LNCAP (cell line): ENCODE measurements around the gene SUSD6.

ENCODE experiments used
- CTCF ChIP-seq: fragments of 450-650 bp; IDR thresholded peaks from 2 replicates; pipeline ENCODE4 v1.5.1; 2017; ENCODE audit warnings: mild to moderate bottlenecking

Gene SUSD6

GRCh38 chr14:69610874-69611171 is 573 bp upstream of the SUSD6 start:
- TF ChIP-seq CTCF: no peak

- no peak for TF ChIP-seq CTCF
Observed at GRCh38 chr14:69612014-69612782, 802 bp downstream of the SUSD6 start.

- peak; percentile 60 for TF ChIP-seq CTCF
Observed at GRCh38 chr14:69612783-69613130, 1.4 kb downstream of the SUSD6 start.

GRCh38 chr14:69613312-69614073 is 2.1 kb downstream of the SUSD6 start:
- TF ChIP-seq CTCF: no peak

- no peak for TF ChIP-seq CTCF
Observed at GRCh38 chr14:69614592-69614991, 3.2 kb downstream of the SUSD6 start.

GRCh38 chr14:69615121-69615495 is 3.7 kb downstream of the SUSD6 start:
- no peak for TF ChIP-seq CTCF

- TF ChIP-seq CTCF: no peak
Observed at GRCh38 chr14:69615496-69616407, 4.4 kb downstream of the SUSD6 start.
